H1 (cell line): Measurements from ENCODE around the gene HSPA12A. TPM values are rescaled to one million over a fixed set of nuclear protein-coding genes. Genes with fewer than 3 reads are reported as not detected.

Experiments
- CTCF ChIA-PET: fragments of 300-600 bp; sonication (Branson Sonifier 250); formaldehyde crosslinking; loops from one replicate; lab custom pipeline; 2021; ENCODE audit not compliant: partially characterized antibody; lab: Charles Lee
- POLR2A ChIA-PET: fragments of 300-600 bp; sonication (Branson Sonifier 250); formaldehyde crosslinking; loops from one replicate; lab custom pipeline; 2021; ENCODE audit warnings: inconsistent platforms; ENCODE audit not compliant: partially characterized antibody; lab: Charles Lee
- DNase-seq, 2 experiments: peaks; one replicate each; pipeline versions ENCODE4 v3.0.0 to v3.0.0-alpha.2; 2010 to 2022; ENCODE audit warnings: low spot score in 2 of 2, low read depth in 1 of 2, mixed read lengths in 1 of 2
- FAIRE-seq: peaks from 2 replicates; lab custom pipeline; 2011; peaks lifted over from hg19 to GRCh38; lab: Jason Lieb, UNC
- H2AFZ ChIP-seq: 2 replicates; pipeline ENCODE4 v1.8.1; 2012; ENCODE audit warnings: low read length, inconsistent platforms
- H2AK5ac ChIP-seq: 2 replicates; pipeline ENCODE4 v1.6.1; 2013; ENCODE audit warnings: low read depth, low read length
- H2BK120ac ChIP-seq: replicated peaks from 2 replicates; pipeline ENCODE3; 2013; ENCODE audit warnings: low read depth, low read length, inconsistent platforms
- H2BK12ac ChIP-seq: 2 replicates; pipeline ENCODE4 v1.6.1; 2013; ENCODE audit warnings: low read depth, low read length
- H2BK15ac ChIP-seq: 2 replicates; pipeline ENCODE4 v1.6.1; 2013; ENCODE audit warnings: low read length
- H2BK20ac ChIP-seq: 2 replicates; pipeline ENCODE4 v1.6.1; 2013; ENCODE audit warnings: low read length
- H2BK5ac ChIP-seq: 2 replicates; pipeline ENCODE4 v1.6.1; 2013; ENCODE audit warnings: low read depth, low read length
- H3K14ac ChIP-seq: 2 replicates; pipeline ENCODE4 v1.6.1; 2013; ENCODE audit warnings: inconsistent platforms; ENCODE audit not compliant: insufficient read length
- H3K18ac ChIP-seq: 2 replicates; pipeline ENCODE4 v1.6.1; 2013; ENCODE audit warnings: low read length; ENCODE audit errors: extremely low read depth
- H3K23ac ChIP-seq: 2 replicates; pipeline ENCODE4 v1.6.1; 2013; ENCODE audit warnings: inconsistent platforms; ENCODE audit not compliant: insufficient read length
- H3K23me2 ChIP-seq: 2 replicates; pipeline ENCODE4 v1.6.1; 2013; ENCODE audit warnings: low read depth, low read length
- H3K27ac ChIP-seq: 2 replicates; pipeline ENCODE4 v1.6.1; 2011; ENCODE audit warnings: low read depth, low read length, inconsistent platforms
- H3K27me3 ChIP-seq, 4 experiments: replicated peaks in 1 of 4; 1 replicate in 1 of 4; 2 replicates in 3 of 4; pipeline versions ENCODE4 v1.6.1 to v1.8.1; 2011 to 2013; ENCODE audit warnings: low read length in 3 of 4, mild to moderate bottlenecking in 3 of 4, inconsistent platforms in 2 of 4, mixed read lengths in 2 of 4, moderate library complexity in 1 of 4; ENCODE audit not compliant: control insufficient read depth in 3 of 4, insufficient read depth in 3 of 4; ENCODE audit errors: extremely low read depth in 1 of 4
- H3K36me3 ChIP-seq, 4 experiments: 2 replicates each; pipeline versions ENCODE4 v1.6.1 to v1.8.1; 2011 to 2013; ENCODE audit warnings: mild to moderate bottlenecking in 4 of 4, low read length in 3 of 4, moderate library complexity in 2 of 4, control low read depth in 1 of 4, inconsistent platforms in 1 of 4; ENCODE audit not compliant: insufficient read depth in 4 of 4, control insufficient read depth in 2 of 4
- H3K4ac ChIP-seq: replicated peaks from 2 replicates; pipeline ENCODE3; 2013; ENCODE audit warnings: low read length, low read depth, mixed read lengths, inconsistent platforms; ENCODE audit not compliant: insufficient read length
- H3K4me1 ChIP-seq, 4 experiments: replicated peaks in 1 of 4; 1 replicate in 1 of 4; 2 replicates in 3 of 4; pipeline versions ENCODE4 v1.6.1 to v1.8.1; 2011 to 2013; ENCODE audit warnings: low read length in 3 of 4, inconsistent platforms in 2 of 4, mixed read lengths in 1 of 4; ENCODE audit not compliant: insufficient read depth in 4 of 4, control insufficient read depth in 3 of 4
- H3K4me2 ChIP-seq, 2 experiments: 2 replicates each; pipeline versions ENCODE4 v1.6.1 to v1.8.1; 2011 to 2013; ENCODE audit warnings: low read depth in 2 of 2, low read length in 2 of 2, control low read depth in 1 of 2, inconsistent platforms in 1 of 2, mild to moderate bottlenecking in 1 of 2; ENCODE audit not compliant: insufficient read depth in 1 of 2
- H3K4me3 ChIP-seq, 4 experiments: fragments of 200-600, 300-600 bp in 1 of 4; sonication (generic), shearing (Covaris generic), sonication (Bioruptor Twin) in 1 of 4; 2 replicates each; pipeline versions ENCODE4 v1.5.1 to v1.8.1; 2011 to 2016; ENCODE audit warnings: low read length in 4 of 4, low read depth in 3 of 4, control low read depth in 2 of 4, inconsistent platforms in 2 of 4, mild to moderate bottlenecking in 2 of 4, mixed read lengths in 1 of 4, moderate library complexity in 1 of 4; ENCODE audit not compliant: insufficient read depth in 2 of 4; ENCODE audit errors: extremely low read depth in 1 of 4
- H3K56ac ChIP-seq: replicated peaks from 2 replicates; pipeline ENCODE3; 2013; ENCODE audit warnings: low read depth, mild to moderate bottlenecking, mixed read lengths, low read length, inconsistent platforms; ENCODE audit not compliant: insufficient read length
- H3K79me1 ChIP-seq: 2 replicates; pipeline ENCODE4 v1.6.1; 2013; ENCODE audit warnings: low read depth, low read length, control low read depth
- H3K79me2 ChIP-seq, 2 experiments: 2 replicates each; pipeline versions ENCODE4 v1.6.1 to v1.8.1; 2012 to 2013; ENCODE audit warnings: low read length in 2 of 2, mild to moderate bottlenecking in 2 of 2, inconsistent platforms in 1 of 2; ENCODE audit not compliant: insufficient read depth in 2 of 2, control insufficient read depth in 1 of 2
- H3K9ac ChIP-seq, 4 experiments: replicated peaks in 1 of 4; 1 replicate in 1 of 4; 2 replicates in 3 of 4; pipeline versions ENCODE4 v1.6.1 to v1.8.1; 2011 to 2013; ENCODE audit warnings: low read depth in 3 of 4, low read length in 3 of 4, control low read depth in 2 of 4, mild to moderate bottlenecking in 2 of 4, moderate library complexity in 2 of 4, inconsistent platforms in 1 of 4; ENCODE audit errors: extremely low read depth in 1 of 4
- H3K9me3 ChIP-seq, 2 experiments: 2 replicates each; pipeline versions ENCODE4 v1.6.1 to v1.8.1; 2012 to 2013; ENCODE audit warnings: mild to moderate bottlenecking in 2 of 2, moderate library complexity in 2 of 2, control low read depth in 1 of 2, inconsistent platforms in 1 of 2, low read depth in 1 of 2, low read length in 1 of 2, mixed read lengths in 1 of 2; ENCODE audit not compliant: insufficient read depth in 2 of 2
- H4K20me1 ChIP-seq, 2 experiments: replicated peaks in 1 of 2; 2 replicates each; pipeline versions ENCODE3 to v1.8.1; 2011 to 2013; ENCODE audit warnings: inconsistent platforms in 2 of 2, low read length in 2 of 2, mild to moderate bottlenecking in 1 of 2; ENCODE audit not compliant: insufficient read depth in 2 of 2, control insufficient read depth in 1 of 2
- H4K5ac ChIP-seq: 2 replicates; pipeline ENCODE4 v1.6.1; 2013; ENCODE audit warnings: low read length, low read depth, mixed read lengths, inconsistent platforms; ENCODE audit not compliant: insufficient read length
- H4K8ac ChIP-seq: 2 replicates; pipeline ENCODE4 v1.8.0; 2013; ENCODE audit warnings: mild to moderate bottlenecking, moderate library complexity, low read length, inconsistent platforms; ENCODE audit not compliant: insufficient read depth; ENCODE audit errors: extremely low read depth
- H4K91ac ChIP-seq: replicated peaks from 2 replicates; pipeline ENCODE3; 2013; ENCODE audit warnings: low read length, mixed read lengths, inconsistent platforms; ENCODE audit not compliant: insufficient read length
- HDAC6 ChIP-seq: IDR thresholded peaks from one replicate; pipeline ENCODE4 v1.7.1; 2012; ENCODE audit warnings: low read depth, mild to moderate bottlenecking, inconsistent platforms, low read length, moderate library complexity
- WGBS, 2 experiments: shearing (Covaris generic) in 1 of 2; methylation state at CpG; one replicate each; pipeline versions ENCODE4 v1.1.6 to v1.1.7; 2013 to 2015; ENCODE audit warnings: low lambda C conversion rate in 2 of 2, mixed read lengths in 2 of 2, inconsistent platforms in 1 of 2, low coverage in 1 of 2, missing lambda C conversion rate in 1 of 2; ENCODE audit not compliant: insufficient replicate concordance in 2 of 2, insufficient coverage in 1 of 2, insufficient read length in 1 of 2; ENCODE audit errors: extremely low coverage in 1 of 2, missing lambda C conversion rate in 1 of 2; 5-methylcytosine and 5-hydroxymethylcytosine counted together
- polyA plus RNA-seq, 7 experiments: library from polyadenylated mRNA; depleted of rRNA in 3 of 7; stranded (reverse) in 5 of 7; unstranded in 2 of 7; fragments of >200 nt in 5 of 7; fragments of 200-250 nt in 2 of 7; gene quantifications; 1 replicate in 5 of 7; 2 replicates in 1 of 7; 4 replicates in 1 of 7; pipeline versions ENCODE4 v1.2.1 to v1.2.3, GENCODE V29; 2011 to 2013; ENCODE audit warnings: missing spikeins in 2 of 7, mixed read lengths in 2 of 7
- total RNA-seq: library from RNA; stranded (reverse); fragmentation: NEBNext Ultra II Directional; extraction: Animal tissue kit (Norgen Biotek cat#: 25700); gene quantifications from 2 replicates; pipeline ENCODE4 v1.2.1, GENCODE V29; 2021

Gene HSPA12A
- total and polyA plus RNA-seq, 2 of the 8 experiments (the other 6 are each of a cell fraction or from before 2014, with no cell fraction given), result 3.1 to 6.9 TPM

- CTCF ChIA-PET, result interaction anchor here (0.8 to 15.8 kb wide), 9 partner anchors 10 to 319 kb away, joined by 3 to 223 read pairs (median 4); no protein-coding TSS in a partner anchor
- H2BK20ac ChIP-seq, result no peak overlapping the region
- no peak overlapping the region for H2AFZ ChIP-seq
- H2BK5ac ChIP-seq, result no peak overlapping the region
- no peak overlapping the region for H3K23ac ChIP-seq
- TF ChIP-seq HDAC6, result no peak
- no peak overlapping the region for H3K27ac ChIP-seq
- no peaks in the 10 kb centered on the region for H4K20me1 ChIP-seq
- H3K14ac ChIP-seq, result no peak overlapping the region
- H3K9me3 ChIP-seq, result no peaks in the 10 kb centered on the region
- peaks cover 3% of the 10 kb centered on the region; the same call in 1 of the 2 replicates for H3K23me2 ChIP-seq
- no peak overlapping the region for H4K5ac ChIP-seq
- POLR2A ChIA-PET, result interaction anchor here (1.5 kb wide), 1 partner anchor 23 kb away, joined by 3 read pairs; no protein-coding TSS in a partner anchor
- no peaks in the 10 kb centered on the region for H3K36me3 ChIP-seq
- H4K8ac ChIP-seq, result no peak overlapping the region
- WGBS, 2 experiments, result 84% methylated on average over 13 of the region's 13 CpGs; no CpG with 5 or more reads in 1 of the 2 experiments
- no peaks in the 10 kb centered on the region for H3K27me3 ChIP-seq
- DNase-seq (no peak), FAIRE-seq (no peak)
- no peak overlapping the region for H3K9ac ChIP-seq
- H3K79me1 ChIP-seq, result no peaks in the 10 kb centered on the region; the same call in 1 of the 2 replicates
- no peaks in the 10 kb centered on the region for H3K79me2 ChIP-seq
- H2BK12ac ChIP-seq, result no peak overlapping the region
- H2BK120ac ChIP-seq, result no peak overlapping the region
- H3K4me1 ChIP-seq, result peaks cover 0 to 4% (median 3%) of the 10 kb centered on the region in 4 experiments; a peak in 5 of 7 replicates
- H2BK15ac ChIP-seq, result no peak overlapping the region
- no peak overlapping the region for H2AK5ac ChIP-seq
- no peak overlapping the region for H4K91ac ChIP-seq
- H3K18ac ChIP-seq, result no peak overlapping the region
- no peak overlapping the region for H3K4ac ChIP-seq
- no peak overlapping the region for H3K4me2 ChIP-seq
- no peak overlapping the region for H3K56ac ChIP-seq
- H3K4me3 ChIP-seq, result no peak overlapping the region
Measured at GRCh38 chr10:116783011-116783655, 40.8 kb upstream of the HSPA12A start.
